EH (cell line): ENCODE results near the gene TPGS1.
A peak's percentile ranks its signal among the peaks of the same experiment; 100 is the strongest.

Experiments
- DNase-seq: peaks from one replicate; pipeline ENCODE4 v3.0.0-alpha.2; 2015; ENCODE audit warnings: low read depth

TPGS1 gene

GRCh38 chr19:540867-541637 lies 33.8 kb downstream of the TPGS1 start:
- DNase-seq = no peak

- no peak for DNase-seq
Measured at GRCh38 chr19:541699-542098, 34.4 kb downstream of the TPGS1 start.

- DNase-seq = no peak
Measured at GRCh38 chr19:542173-542866, 35.0 kb downstream of the TPGS1 start.

- DNase-seq = no peak
Measured at GRCh38 chr19:543910-544608, 36.8 kb downstream of the TPGS1 start, which contains the start of gene GZMM. TSS of gene GZMM (plus strand) at chr19:544053. CDS start at chr19:544072, 19 bp downstream.

GRCh38 chr19:547117-547516 lies 39.8 kb downstream of the TPGS1 start:
- no peak for DNase-seq

GRCh38 chr19:547836-548720 lies 40.8 kb downstream of the TPGS1 start:
- no peak for DNase-seq

- DNase-seq = no peak
Measured at GRCh38 chr19:548886-549830, 41.9 kb downstream of the TPGS1 start.

GRCh38 chr19:554817-555216 lies 47.5 kb downstream of the TPGS1 start:
- DNase-seq = no peak

- no peak for DNase-seq
Measured at GRCh38 chr19:555474-555808, 48.1 kb downstream of the TPGS1 start.

GRCh38 chr19:556611-557382 lies 49.5 kb downstream of the TPGS1 start:
- DNase-seq = no peak

- DNase-seq = peak; percentile 23
Measured at GRCh38 chr19:558770-559439, 51.6 kb downstream of the TPGS1 start.

GRCh38 chr19:560121-560520 lies 52.8 kb downstream of the TPGS1 start:
- no peak for DNase-seq

GRCh38 chr19:566403-566802 lies 59.1 kb downstream of the TPGS1 start:
- peak; percentile 72 for DNase-seq

- DNase-seq = no peak
Measured at GRCh38 chr19:566844-567243, 59.5 kb downstream of the TPGS1 start.

GRCh38 chr19:567296-567900 lies 60.1 kb downstream of the TPGS1 start:
- DNase-seq = no peak
